SK-N-SH (cell line): Measurements from ENCODE around the gene CCDC68. TPM values are rescaled to one million over a fixed set of nuclear protein-coding genes. Genes with fewer than 3 reads are reported as not detected.

ENCODE experiments used
- CTCF ChIA-PET: fragments of 300-600, 350-600 bp; formaldehyde crosslinking; extraction: SDS; loops from one replicate; lab custom pipeline; 2021; lab: Yijun Ruan, JAX
- POLR2A ChIA-PET: fragments of 350-600 bp; sonication (Branson Sonifier 250); formaldehyde crosslinking; extraction: SDS; loops from one replicate; lab custom pipeline; 2020; ENCODE audit warnings: antibody characterized with exemption, inconsistent platforms; lab: Yijun Ruan, JAX
- DNase-seq: peaks from one replicate; pipeline ENCODE4 v3.0.0; 2012
- H2AFZ ChIP-seq: fragments of 200-600 bp; sonication (generic); 2 replicates; pipeline ENCODE4 v1.8.1; 2016; ENCODE audit warnings: antibody characterized with exemption, mild to moderate bottlenecking, low read depth
- H3F3A ChIP-seq: fragments of 200-600 bp; sonication (generic); replicated peaks from 2 replicates; pipeline ENCODE3; 2016; ENCODE audit warnings: antibody characterized with exemption, mild to moderate bottlenecking; ENCODE audit not compliant: insufficient read depth
- H3K27ac ChIP-seq, 2 experiments: fragments of 200-500 bp in 1 of 2; fragments of 200-600 bp in 1 of 2; sonication (Bioruptor generic) in 1 of 2; sonication (generic), shearing (Covaris generic) in 1 of 2; 2 replicates each; pipeline versions ENCODE4 v1.5.1 to v1.6.1; 2014 to 2016; ENCODE audit warnings: low read depth in 2 of 2, inconsistent platforms in 1 of 2, low read length in 1 of 2, mild to moderate bottlenecking in 1 of 2, mixed read lengths in 1 of 2
- H3K27me3 ChIP-seq: fragments of 200-600 bp; sonication (generic), shearing (Covaris generic); 2 replicates; pipeline ENCODE4 v1.6.1; 2016; ENCODE audit warnings: mixed run types; ENCODE audit not compliant: insufficient read depth
- H3K36me3 ChIP-seq, 2 experiments: fragments of 200-500 bp in 1 of 2; fragments of 200-600 bp in 1 of 2; sonication (Bioruptor generic) in 1 of 2; sonication (generic) in 1 of 2; replicated peaks in 1 of 2; 2 replicates each; pipeline versions ENCODE3 to v1.5.1; 2014 to 2016; ENCODE audit warnings: low read length in 1 of 2, mild to moderate bottlenecking in 1 of 2; ENCODE audit not compliant: insufficient read depth in 2 of 2, control insufficient read depth in 1 of 2
- H3K4me1 ChIP-seq, 2 experiments: fragments of 200-500 bp in 1 of 2; fragments of 200-600 bp in 1 of 2; sonication (Bioruptor generic) in 1 of 2; sonication (generic), shearing (Covaris generic) in 1 of 2; 2 replicates each; pipeline versions ENCODE4 v1.5.1 to v1.6.1; 2014 to 2016; ENCODE audit warnings: low read depth in 1 of 2, low read length in 1 of 2, mixed run types in 1 of 2; ENCODE audit not compliant: insufficient read depth in 2 of 2, control insufficient read depth in 1 of 2
- H3K4me2 ChIP-seq: fragments of 200-600 bp; sonication (generic), shearing (Covaris generic); 2 replicates; pipeline ENCODE4 v1.6.1; 2017; ENCODE audit warnings: mixed run types
- H3K4me3 ChIP-seq, 2 experiments: fragments of 200-500 bp in 1 of 2; fragments of 200-600 bp in 1 of 2; sonication (Bioruptor generic) in 1 of 2; sonication (generic), shearing (Covaris generic) in 1 of 2; 2 replicates each; pipeline versions ENCODE4 v1.5.1 to v1.8.1; 2014 to 2016; ENCODE audit warnings: low read depth in 2 of 2, inconsistent platforms in 1 of 2, low read length in 1 of 2, mild to moderate bottlenecking in 1 of 2, mixed read lengths in 1 of 2, moderate library complexity in 1 of 2
- H3K79me2 ChIP-seq: fragments of 200-600 bp; sonication (generic); 2 replicates; pipeline ENCODE4 v1.8.1; 2017; ENCODE audit warnings: mild to moderate bottlenecking; ENCODE audit not compliant: insufficient read depth
- H3K9ac ChIP-seq: fragments of 200-600 bp; sonication (generic); 2 replicates; pipeline ENCODE4 v1.6.1; 2017; ENCODE audit warnings: mixed run types
- H3K9me2 ChIP-seq: fragments of 200-600 bp; sonication (generic); 2 replicates; pipeline ENCODE4 v1.6.1; 2017; ENCODE audit warnings: mixed run types
- H3K9me3 ChIP-seq: fragments of 200-600 bp; sonication (generic); 2 replicates; pipeline ENCODE4 v1.6.1; 2017; ENCODE audit warnings: mixed run types, mild to moderate bottlenecking, moderate library complexity
- H4K20me1 ChIP-seq: fragments of 200-600 bp; sonication (generic); 2 replicates; pipeline ENCODE4 v1.6.1; 2017; ENCODE audit warnings: mild to moderate bottlenecking, mixed run types; ENCODE audit not compliant: insufficient read depth
- CTCF ChIP-seq: fragments of 200-600 bp; sonication (generic); IDR thresholded peaks from 2 replicates; pipeline ENCODE4 v1.6.1; 2017; ENCODE audit warnings: antibody characterized with exemption, mild to moderate bottlenecking, moderate library complexity
- ELF1 ChIP-seq: IDR thresholded peaks from 2 replicates; pipeline ENCODE4 v1.4.0; 2012
- EP300 ChIP-seq, 2 experiments: IDR thresholded peaks; 2 replicates each; pipeline versions ENCODE4 v1.4.0 to v1.6.1; 2012; ENCODE audit warnings: borderline replicate concordance in 1 of 2, low read depth in 1 of 2, low read length in 1 of 2
- FOSL2 ChIP-seq: IDR thresholded peaks from 2 replicates; pipeline ENCODE4 v1.4.0; 2012; ENCODE audit warnings: low read depth, mild to moderate bottlenecking, moderate library complexity, borderline replicate concordance
- FOXM1 ChIP-seq: IDR thresholded peaks from 2 replicates; pipeline ENCODE4 v1.4.0; 2012; ENCODE audit warnings: low read depth, mild to moderate bottlenecking
- GABPA ChIP-seq: IDR thresholded peaks from 2 replicates; pipeline ENCODE4 v1.4.0; 2012; ENCODE audit warnings: low read depth, mild to moderate bottlenecking
- GATA2 ChIP-seq: sonication (generic); formaldehyde crosslinking; IDR thresholded peaks from 2 replicates; pipeline ENCODE4 v1.5.0; 2020; ENCODE audit warnings: mild to moderate bottlenecking, missing genetic modification reagents
- JUND ChIP-seq: IDR thresholded peaks from 2 replicates; pipeline ENCODE4 v1.4.0; 2012
- MEF2A ChIP-seq: IDR thresholded peaks from 2 replicates; pipeline ENCODE4 v1.4.0; 2012; ENCODE audit warnings: low read depth, borderline replicate concordance
- NFIC ChIP-seq: IDR thresholded peaks from 2 replicates; pipeline ENCODE4 v1.4.0; 2012; ENCODE audit warnings: borderline replicate concordance
- RCOR1 ChIP-seq: fragments of 150-350 bp; IDR thresholded peaks from 2 replicates; pipeline ENCODE4 v1.6.1; 2017; ENCODE audit warnings: antibody characterized with exemption, low read length
- RFX5 ChIP-seq: IDR thresholded peaks from 2 replicates; pipeline ENCODE4 v1.6.1; 2012; ENCODE audit warnings: mild to moderate bottlenecking, improper control_type of control experiment, low read length
- RXRA ChIP-seq: IDR thresholded peaks from 2 replicates; pipeline ENCODE4 v1.4.0; 2012; ENCODE audit warnings: low read depth, mild to moderate bottlenecking, borderline replicate concordance
- SIN3A ChIP-seq: IDR thresholded peaks from 2 replicates; pipeline ENCODE4 v1.6.1; 2012; ENCODE audit warnings: low read depth, mild to moderate bottlenecking, low read length, moderate library complexity, borderline replicate concordance
- SMC3 ChIP-seq: IDR thresholded peaks from 2 replicates; pipeline ENCODE4 v1.6.1; 2012; ENCODE audit warnings: low read depth, low read length, improper control_type of control experiment
- TAF1 ChIP-seq: IDR thresholded peaks from 2 replicates; pipeline ENCODE4 v1.6.1; 2012; ENCODE audit warnings: low read depth, mild to moderate bottlenecking, low read length, moderate library complexity, borderline replicate concordance
- TCF12 ChIP-seq: IDR thresholded peaks from 2 replicates; pipeline ENCODE4 v1.4.0; 2012
- TEAD4 ChIP-seq: IDR thresholded peaks from 2 replicates; pipeline ENCODE4 v1.4.0; 2012; ENCODE audit warnings: mild to moderate bottlenecking, borderline replicate concordance; ENCODE audit not compliant: insufficient read depth
- USF1 ChIP-seq: IDR thresholded peaks from 2 replicates; pipeline ENCODE4 v1.4.0; 2012; ENCODE audit warnings: low read depth, borderline replicate concordance
- WGBS: methylation state at CpG from one replicate; pipeline ENCODE4 v1.1.6; 2017; ENCODE audit warnings: low lambda C conversion rate; 5-methylcytosine and 5-hydroxymethylcytosine counted together
- polyA plus RNA-seq, 3 experiments: library from polyadenylated mRNA; depleted of rRNA; stranded (reverse); fragments of >200 nt; gene quantifications; 2 replicates each; pipeline ENCODE4 v1.2.3, GENCODE V29; 2012
- TF ChIP-seq, protein P1 (sequence below): IDR thresholded peaks from 2 replicates; pipeline ENCODE4 v1.4.0; 2012; ENCODE audit warnings: low read depth

The CCDC68 gene
- polyA plus RNA-seq, 1 of the 3 experiments (the other 2 are of a cell fraction), result not detected

- H3F3A ChIP-seq, result peaks cover 4% of the 10 kb centered on the region
- H3K36me3 ChIP-seq, result no peaks in the 10 kb centered on the region
- H3K9ac ChIP-seq, result no peak overlapping the region
- H3K27me3 ChIP-seq, result no peaks in the 10 kb centered on the region
- no peak for TF ChIP-seq RFX5
- no peak for TF ChIP-seq CTCF
- TF ChIP-seq TCF12, result no peak
- TF ChIP-seq, protein P1, sequence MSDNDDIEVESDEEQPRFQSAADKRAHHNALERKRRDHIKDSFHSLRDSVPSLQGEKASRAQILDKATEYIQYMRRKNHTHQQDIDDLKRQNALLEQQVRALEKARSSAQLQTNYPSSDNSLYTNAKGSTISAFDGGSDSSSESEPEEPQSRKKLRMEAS, result no peak
- no peak for TF ChIP-seq ELF1
- TF ChIP-seq USF1, result no peak
- no peak for TF ChIP-seq FOXM1
- no peak for TF ChIP-seq SIN3A
- no peak for TF ChIP-seq RXRA
- TF ChIP-seq GABPA, result no peak
- no peak for TF ChIP-seq RCOR1
- no peak for TF ChIP-seq SMC3
- TF ChIP-seq EP300 (IDR thresholded peaks at IDR 0.05; ENCODE audit: borderline replicate concordance in 1 of 2, low read depth in 1 of 2, low read length in 1 of 2), result no peak
- no peak for TF ChIP-seq NFIC
- no peak for TF ChIP-seq MEF2A
- TF ChIP-seq GATA2 (CRISPR knock-in tag), result no peak
- TF ChIP-seq JUND, result no peak
- TF ChIP-seq TAF1, result no peak
- TF ChIP-seq TEAD4, result no peak
- no peak for TF ChIP-seq FOSL2
- H3K9me2 ChIP-seq, result no peaks in the 10 kb centered on the region
- H3K4me1 ChIP-seq, result no peaks in the 10 kb centered on the region; a peak in 2 of 4 replicates
- H3K4me3 ChIP-seq, result no peak overlapping the region
- ChIA-PET POLR2A (no interaction called here), CTCF (no interaction called here)
- no peak overlapping the region for H3K27ac ChIP-seq
- H2AFZ ChIP-seq, result no peak overlapping the region
- 96% methylated on average over 2 of the region's 2 CpGs for WGBS
- no peaks in the 10 kb centered on the region for H4K20me1 ChIP-seq
- no peak for DNase-seq
- H3K4me2 ChIP-seq, result no peak overlapping the region
- no peaks in the 10 kb centered on the region for H3K79me2 ChIP-seq
- no peaks in the 10 kb centered on the region for H3K9me3 ChIP-seq
These were observed 54.7 kb downstream of the CCDC68 start for GRCh38 chr18:54904581-54904980.
